HG03095 (cell line): ENCODE data around the gene DNAL1.
A peak's percentile ranks its signal among the peaks of the same experiment; 100 is the strongest.
"Not testable (repeated sequence)": the region's sequence is repeated elsewhere in the genome, so short reads cannot be mapped to it uniquely, and the experiment has no call there.

Experiments
- ATAC-seq: cut with Tn5 transposase; IDR thresholded peaks from one replicate; pipeline ENCODE4 v1.9.1; 2021; ENCODE audit warnings: moderate library complexity; ENCODE audit not compliant: unreplicated experiment

Gene DNAL1

DNA sequence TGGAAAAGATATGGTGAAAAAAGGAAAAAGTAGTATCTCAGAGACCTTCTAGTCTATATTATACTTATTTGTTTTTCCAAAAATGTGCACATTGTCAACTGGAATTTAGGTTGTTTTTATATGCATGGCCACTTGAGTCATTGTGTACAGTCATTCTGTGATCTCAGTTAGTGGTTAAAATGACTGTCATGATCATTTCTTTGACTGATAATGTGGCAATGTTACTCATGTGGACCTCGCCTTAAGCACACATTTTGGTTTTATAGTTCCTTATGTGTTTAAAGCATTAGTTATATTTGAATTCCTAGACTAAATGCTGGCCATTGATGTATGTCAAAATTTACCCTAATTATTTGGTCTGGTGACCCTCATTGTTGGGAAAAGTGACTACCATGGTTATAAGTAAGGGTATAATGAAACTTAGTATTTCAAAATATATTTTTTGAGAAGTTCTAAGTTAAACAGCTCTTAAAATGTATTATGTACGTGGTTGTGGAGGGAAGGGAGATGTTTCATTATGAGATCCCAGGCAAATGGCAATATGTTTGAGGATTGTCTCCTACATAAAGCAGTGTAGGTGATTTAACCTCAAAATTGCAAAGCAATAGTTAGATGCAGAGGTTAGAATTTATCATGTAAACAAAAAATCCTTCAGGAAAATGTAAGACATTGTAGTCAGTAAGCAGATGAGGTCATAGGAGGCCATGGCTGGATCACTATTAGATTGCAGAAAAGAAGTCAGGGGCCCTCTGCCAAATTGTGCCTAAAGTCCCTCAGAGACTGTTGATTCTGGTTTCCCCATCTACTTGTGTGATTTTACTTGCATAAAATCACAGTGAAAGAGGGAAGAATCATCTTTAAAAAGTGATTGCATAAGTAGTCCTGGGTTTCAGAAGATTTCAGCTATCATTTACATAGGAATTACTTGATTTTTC, 51.9 kb downstream of the DNAL1 start:
- ATAC-seq = peak; percentile 87

DNA sequence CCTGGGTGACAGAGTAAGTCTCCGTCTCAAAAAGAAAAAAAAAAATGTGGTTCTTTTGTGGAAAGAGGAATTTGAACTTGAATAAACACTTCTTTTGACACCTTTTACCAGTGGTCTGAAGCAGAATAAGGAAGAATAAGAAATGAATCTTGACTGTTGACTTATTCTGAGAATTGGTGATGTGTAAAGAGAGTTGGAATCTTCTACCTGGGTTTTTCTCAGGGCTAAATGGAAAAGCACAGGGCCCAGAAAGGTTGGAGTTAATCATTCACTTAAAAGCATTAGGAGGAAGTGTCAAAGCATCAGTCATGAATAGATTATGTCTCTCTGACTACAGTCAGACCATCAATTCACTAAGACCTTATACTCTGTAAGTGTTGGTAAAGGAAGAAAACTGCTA, 55.5 kb downstream of the DNAL1 start:
- ATAC-seq = no peak

DNA sequence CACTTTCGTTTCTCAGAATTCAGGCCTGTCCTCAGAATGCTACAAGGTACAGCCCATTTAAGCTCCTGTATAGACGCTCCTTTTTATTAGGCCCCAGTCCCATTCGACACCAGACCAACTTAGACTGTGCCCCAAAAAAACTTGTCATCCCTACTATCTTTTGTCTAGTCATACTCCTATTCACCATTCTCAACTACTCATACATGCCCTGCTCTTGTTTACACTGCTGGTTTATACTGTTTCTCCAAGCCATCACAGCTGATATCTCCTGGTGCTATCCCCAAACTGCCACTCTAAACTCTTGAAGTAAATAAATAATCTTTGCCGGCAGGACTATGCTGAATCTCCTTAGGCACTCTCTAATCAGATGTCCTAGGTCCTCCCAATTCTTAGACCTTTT, 63.3 kb downstream of the DNAL1 start:
- ATAC-seq = not testable (repeated sequence)

- ATAC-seq = no peak
Measured at GRCh38 chr14:73709904-73710469, 65.2 kb downstream of the DNAL1 start.

DNA sequence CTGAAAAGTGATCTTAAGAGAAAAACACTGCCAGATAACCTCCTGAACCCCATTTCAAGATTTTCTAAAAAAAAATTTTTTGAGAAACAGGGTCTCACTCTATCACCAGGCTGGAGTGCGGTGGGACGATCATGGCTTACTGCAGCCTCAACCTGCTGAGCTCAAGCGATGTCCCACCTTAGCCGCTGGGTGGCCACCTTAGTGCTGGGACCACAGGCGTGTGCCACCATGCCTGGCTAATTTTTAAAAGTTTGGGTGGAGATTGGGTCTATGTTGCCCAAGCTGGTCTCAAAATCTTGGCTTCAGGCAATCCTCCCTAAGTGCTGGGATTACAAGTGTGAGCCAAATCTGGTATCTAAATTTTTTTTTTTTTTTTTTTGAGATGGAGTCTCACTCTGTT, 66.0 kb downstream of the DNAL1 start:
- no peak for ATAC-seq

DNA sequence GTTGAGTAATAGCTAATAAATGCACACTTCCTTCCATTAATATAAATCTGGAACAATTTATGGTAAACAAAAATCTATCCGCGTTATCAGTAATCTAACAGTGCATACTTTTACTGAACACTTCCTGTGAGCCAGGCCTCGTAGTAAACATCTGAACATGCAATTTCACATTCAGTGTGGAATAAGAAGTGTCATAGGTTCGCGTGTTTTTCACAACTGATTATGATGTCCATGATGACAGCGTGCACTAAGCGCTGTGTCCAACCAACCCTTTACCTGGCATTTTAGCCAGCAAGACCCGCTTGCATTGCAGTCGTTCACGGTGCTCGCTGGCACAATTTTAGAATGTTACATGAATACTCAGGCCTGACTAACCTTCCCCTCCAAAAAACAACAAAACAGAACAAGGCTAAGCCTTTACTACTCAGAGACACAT, 67.3 kb downstream of the DNAL1 start:
- ATAC-seq = no peak

GRCh38 chr14:73712540-73713180, 67.9 kb downstream of the DNAL1 start:
- no peak for ATAC-seq

DNA sequence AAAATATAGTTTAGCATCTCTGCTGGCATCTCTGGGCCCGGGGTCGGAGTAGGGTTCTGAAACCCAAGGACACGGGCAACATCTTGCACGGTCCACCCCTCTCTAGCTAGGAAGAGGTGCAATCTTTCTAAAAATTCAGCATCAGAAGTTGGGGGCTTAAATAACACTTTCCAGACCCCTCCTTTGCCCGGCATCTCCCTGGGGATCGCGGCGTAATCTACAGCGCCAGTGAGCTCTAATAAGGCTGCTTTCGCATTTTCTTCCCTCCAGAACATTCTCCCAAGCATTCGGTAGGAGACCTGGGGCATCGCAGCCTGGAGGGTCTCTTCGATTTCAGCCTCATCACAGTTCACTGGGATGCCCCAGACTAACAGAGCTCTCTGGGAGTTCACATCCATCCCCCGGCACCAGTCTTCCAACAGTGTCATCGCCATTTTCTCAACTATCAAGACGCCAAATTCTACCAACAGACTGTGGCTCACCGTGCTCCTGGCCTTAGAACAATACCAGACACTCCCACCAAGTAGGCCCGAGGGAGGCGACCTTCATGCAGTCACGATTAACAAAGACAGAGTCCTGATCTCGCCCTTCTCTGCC, 68.5 kb downstream of the DNAL1 start:
- ATAC-seq = no peak

- ATAC-seq = peak; percentile 56
Measured at GRCh38 chr14:73713803-73714655, 69.2 kb downstream of the DNAL1 start, which contains the start of gene PNMA1. PNMA1 (minus strand) TSS chr14:73714384; CDS start chr14:73713639, 745 bp downstream.

GRCh38 chr14:73714656-73715081, 69.9 kb downstream of the DNAL1 start:
- ATAC-seq = no peak

GRCh38 chr14:73715707-73716106, 70.9 kb downstream of the DNAL1 start:
- no peak for ATAC-seq

- ATAC-seq = no peak
Measured at GRCh38 chr14:73717266-73717665, 72.5 kb downstream of the DNAL1 start.

- ATAC-seq = no peak
Measured at GRCh38 chr14:73717711-73718417, 73.1 kb downstream of the DNAL1 start.

- ATAC-seq = no peak
Measured at GRCh38 chr14:73718418-73719251, 73.8 kb downstream of the DNAL1 start.

- no peak for ATAC-seq
Measured at GRCh38 chr14:73719361-73719760, 74.6 kb downstream of the DNAL1 start.

DNA sequence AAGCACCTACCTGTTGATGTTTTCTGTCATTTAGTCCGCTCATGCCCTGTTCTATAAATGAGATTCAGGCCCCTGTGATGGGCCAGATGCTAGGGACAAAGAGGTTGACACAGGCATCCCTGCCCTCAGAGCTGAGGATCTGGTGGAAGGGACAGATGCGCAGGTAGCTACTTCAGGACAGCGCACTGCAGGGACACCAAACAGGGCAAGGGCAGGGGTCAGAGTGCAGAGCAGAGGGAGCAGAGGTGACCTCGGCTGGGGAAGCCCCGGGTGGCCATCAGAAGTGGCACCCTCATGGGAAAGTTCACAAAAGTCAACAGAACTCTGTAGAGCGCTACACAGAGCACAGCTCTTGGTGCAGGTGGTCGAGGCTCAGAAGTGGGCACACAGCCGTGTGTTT, 75.0 kb downstream of the DNAL1 start:
- ATAC-seq = no peak

DNA sequence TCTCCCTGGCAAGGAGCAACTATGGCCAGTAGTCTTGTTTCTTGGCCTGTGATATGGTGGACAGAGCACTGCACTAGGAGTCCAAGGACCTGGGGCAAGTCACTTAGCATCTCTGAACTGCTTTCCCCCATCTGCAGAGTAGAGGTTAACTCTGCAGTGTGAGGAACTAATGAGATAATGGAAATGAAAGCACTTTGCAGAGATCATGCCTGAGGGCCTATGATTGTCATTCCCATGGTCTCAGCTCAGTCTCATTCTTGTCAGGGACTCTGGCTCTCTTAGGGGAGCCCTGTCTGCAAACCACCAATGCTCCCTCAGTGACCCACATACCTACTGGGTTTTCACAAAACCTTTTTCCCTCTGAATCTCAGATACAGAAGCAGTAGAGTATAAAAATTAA, 75.8 kb downstream of the DNAL1 start:
- no peak for ATAC-seq

DNA sequence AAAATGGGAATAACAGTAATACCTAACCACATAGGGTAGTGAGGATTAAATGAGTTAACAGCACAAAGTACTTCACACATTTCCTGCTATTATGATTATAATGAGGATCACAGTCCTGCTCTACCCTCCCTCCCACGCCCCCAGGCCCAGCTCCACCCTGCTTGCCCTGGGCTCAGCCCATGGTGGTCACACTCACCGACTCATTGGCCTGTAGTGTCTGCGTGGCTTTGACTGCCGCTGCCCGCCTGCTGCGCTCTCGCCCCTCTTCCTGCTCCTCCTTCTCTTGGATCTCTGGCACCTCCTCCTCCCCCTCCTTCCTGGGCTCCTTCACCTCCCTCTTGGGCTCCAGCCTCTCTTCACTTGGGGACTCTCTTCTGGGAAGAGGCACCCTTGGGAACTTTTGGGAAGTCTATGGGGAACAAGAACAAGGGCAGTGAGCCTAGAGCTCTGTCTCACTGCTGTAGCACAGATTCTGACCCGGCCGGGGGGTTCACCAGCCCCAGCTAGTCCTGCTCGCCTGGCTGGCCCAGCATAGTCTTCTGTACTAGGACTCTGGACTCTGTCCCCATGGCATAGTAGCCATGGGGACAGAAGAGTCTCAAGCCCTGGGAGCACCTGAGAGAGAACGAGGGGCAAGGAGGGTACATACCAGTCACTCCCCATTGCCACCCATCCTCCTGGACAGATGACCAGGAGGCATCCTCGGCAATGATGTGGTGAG, 76.5 kb downstream of the DNAL1 start:
- ATAC-seq = no peak
